Gastroesophageal sphincter (tissue), 4 donors: ENCODE results near the gene RNF26. TPM values are rescaled to one million over a fixed set of nuclear protein-coding genes. Genes with fewer than 3 reads are reported as not detected.

Source experiments
- ATAC-seq: fragments of 150-250 bp; one replicate; pipeline ENCODE4 v1.9.1; 2016; ENCODE audit warnings: mild to moderate bottlenecking, moderate library complexity
- H3K27ac ChIP-seq, 4 donors: fragments of 200-600 bp; sonication (generic) in 3 of 4; 1 replicate in 3 of 4; 2 replicates in 1 of 4; pipeline ENCODE4 v1.5.1; 2016 to 2019
- H3K27me3 ChIP-seq: fragments of 200-600 bp; sonication (generic); one replicate; pipeline ENCODE4 v1.5.1; 2019
- H3K36me3 ChIP-seq, 2 donors: fragments of 200-600 bp; sonication (generic); one replicate each; pipeline ENCODE4 v1.5.1; 2019; ENCODE audit warnings: control low read depth in 1 of 2
- H3K4me1 ChIP-seq, 3 donors: fragments of 200-600 bp; sonication (generic); 1 replicate in 2 of 3; 2 replicates in 1 of 3; pipeline ENCODE4 v1.5.1; 2016 to 2019; ENCODE audit warnings: control low read depth in 2 of 3
- H3K4me3 ChIP-seq, 2 donors: fragments of 200-600 bp; sonication (generic); one replicate each; pipeline ENCODE4 v1.5.1; 2019; ENCODE audit warnings: mild to moderate bottlenecking in 1 of 2, moderate library complexity in 1 of 2
- H3K9me3 ChIP-seq, 3 donors: fragments of 200-600 bp; sonication (generic); one replicate each; pipeline ENCODE4 v1.5.1; 2017 to 2019; ENCODE audit warnings: control low read depth in 2 of 3
- EP300 ChIP-seq: sonication (generic); formaldehyde crosslinking; IDR thresholded peaks from one replicate; pipeline ENCODE4 v1.6.1; 2017; ENCODE audit warnings: antibody characterized with exemption, mild to moderate bottlenecking
- POLR2A ChIP-seq, 2 donors: fragments of 450-650 bp; IDR thresholded peaks; one replicate each; pipeline ENCODE4 v1.6.1; 2017; ENCODE audit warnings: antibody characterized with exemption in 2 of 2, mild to moderate bottlenecking in 2 of 2, moderate library complexity in 1 of 2
- POLR2AphosphoS5 ChIP-seq: sonication (generic); formaldehyde crosslinking; IDR thresholded peaks from one replicate; pipeline ENCODE4 v1.6.1; 2017; ENCODE audit warnings: antibody characterized with exemption
- whole genome bisulfite sequencing, 2 donors: methylation state at CpG; one replicate each; pipeline ENCODE4 v1.1.5; 2018; ENCODE audit warnings: low coverage in 1 of 2; 5-methylcytosine and 5-hydroxymethylcytosine counted together
- total RNA-seq, 4 donors: library from RNA; depleted of rRNA; stranded (reverse); fragments of >200 nt; gene quantifications; one replicate each; pipeline ENCODE4 v1.1.0, GENCODE V29; 2016
- TF ChIP-seq, protein P1 (sequence below), 4 experiments: fragments of 200-600 bp in 2 of 4; fragments of 450-650 bp in 2 of 4; sonication (generic) in 1 of 4; IDR thresholded peaks; one replicate each; pipeline ENCODE4 v1.5.1; 2017 to 2019; ENCODE audit warnings: antibody characterized with exemption in 4 of 4, mild to moderate bottlenecking in 2 of 4, moderate library complexity in 2 of 4

Gene RNF26
- total RNA-seq, 4 donors from 2014 or later: 13.0 to 39.6 (median 17.1) TPM

DNA sequence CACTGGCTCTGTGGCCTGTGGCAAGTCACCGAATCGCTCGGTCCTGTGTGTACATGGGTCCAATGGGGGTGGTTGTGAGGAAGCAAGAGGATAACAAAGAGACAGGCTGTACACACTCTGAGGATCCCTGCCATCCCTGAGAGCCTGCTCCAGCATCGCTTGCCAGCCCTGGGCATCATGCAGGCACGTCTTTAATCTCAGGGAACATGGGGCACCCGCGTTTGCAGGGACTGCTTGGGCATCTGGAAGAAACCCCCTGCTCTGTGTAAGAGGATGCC, 7.6 kb downstream of the RNF26 start:
- Histone ChIP-seq H3K36me3 (peaks cover 0 to 3% of the 10 kb centered on the region in 2 donors), H3K4me3 (no peak overlapping the region), H3K4me1 (peaks cover 0 to 51% (median 33%) of the 10 kb centered on the region in 3 donors), H3K27ac (no peak overlapping the region), H3K27me3 (no peaks in the 10 kb centered on the region), H3K9me3 (no peaks in the 10 kb centered on the region)
- TF ChIP-seq POLR2AphosphoS5 (no peak), POLR2A (IDR thresholded peaks at IDR 0.05) (no peak), EP300 (no peak)
- TF ChIP-seq, protein P1, sequence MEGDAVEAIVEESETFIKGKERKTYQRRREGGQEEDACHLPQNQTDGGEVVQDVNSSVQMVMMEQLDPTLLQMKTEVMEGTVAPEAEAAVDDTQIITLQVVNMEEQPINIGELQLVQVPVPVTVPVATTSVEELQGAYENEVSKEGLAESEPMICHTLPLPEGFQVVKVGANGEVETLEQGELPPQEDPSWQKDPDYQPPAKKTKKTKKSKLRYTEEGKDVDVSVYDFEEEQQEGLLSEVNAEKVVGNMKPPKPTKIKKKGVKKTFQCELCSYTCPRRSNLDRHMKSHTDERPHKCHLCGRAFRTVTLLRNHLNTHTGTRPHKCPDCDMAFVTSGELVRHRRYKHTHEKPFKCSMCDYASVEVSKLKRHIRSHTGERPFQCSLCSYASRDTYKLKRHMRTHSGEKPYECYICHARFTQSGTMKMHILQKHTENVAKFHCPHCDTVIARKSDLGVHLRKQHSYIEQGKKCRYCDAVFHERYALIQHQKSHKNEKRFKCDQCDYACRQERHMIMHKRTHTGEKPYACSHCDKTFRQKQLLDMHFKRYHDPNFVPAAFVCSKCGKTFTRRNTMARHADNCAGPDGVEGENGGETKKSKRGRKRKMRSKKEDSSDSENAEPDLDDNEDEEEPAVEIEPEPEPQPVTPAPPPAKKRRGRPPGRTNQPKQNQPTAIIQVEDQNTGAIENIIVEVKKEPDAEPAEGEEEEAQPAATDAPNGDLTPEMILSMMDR (IDR thresholded peaks at IDR 0.05): no peak
- WGBS, 2 donors: 60 to 77% methylated on average over 2 to 4 of the region's 7 CpGs
- ATAC-seq: no peak

DNA sequence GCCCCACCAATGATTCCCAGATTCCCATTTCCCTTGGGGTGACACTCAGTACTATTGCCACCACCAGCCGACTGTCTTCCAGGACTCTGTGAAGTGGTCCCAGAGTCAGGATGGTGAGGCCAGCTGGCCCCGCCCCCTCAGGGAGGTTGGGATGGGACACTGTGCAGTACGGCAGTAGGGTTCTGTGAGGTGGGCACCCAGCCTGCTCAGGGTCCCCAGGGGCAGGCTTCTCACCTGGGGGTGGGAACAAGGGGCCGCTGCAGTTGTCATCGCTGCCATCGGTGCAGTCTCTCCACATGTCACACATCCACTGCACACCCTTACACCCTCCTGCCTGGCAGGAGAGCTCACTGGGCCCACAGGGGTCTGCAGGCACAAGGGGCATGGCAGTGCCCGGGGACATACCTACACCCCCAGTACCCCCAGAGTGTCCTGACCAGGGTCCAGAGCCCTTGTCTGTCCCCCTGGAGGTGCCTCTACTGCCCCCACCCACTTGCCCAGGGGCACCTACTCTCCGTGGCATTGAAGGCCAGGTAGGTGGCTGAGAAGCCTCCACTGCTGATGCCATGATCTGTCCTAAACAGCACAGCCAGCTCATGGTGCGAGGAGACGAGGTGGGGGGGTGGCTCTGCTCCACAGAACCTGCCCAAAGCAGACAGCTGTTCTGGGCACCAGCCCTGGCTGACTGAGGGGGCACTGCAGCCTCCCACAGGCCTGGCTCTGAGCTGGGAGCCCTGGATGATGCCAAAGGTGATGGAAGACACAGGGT, 8.2 kb downstream of the RNF26 start:
- no CpG with 5 or more reads among the region's 10 CpGs for WGBS, 2 donors
- peaks cover 0 to 45% (median 30%) of the 10 kb centered on the region in 3 donors for H3K4me1 ChIP-seq
- ATAC-seq: no peak
- no peak overlapping the region for H3K27ac ChIP-seq
- H3K9me3 ChIP-seq: no peaks in the 10 kb centered on the region
- no peak overlapping the region for H3K4me3 ChIP-seq
- TF ChIP-seq EP300 (no peak), POLR2AphosphoS5 (no peak), POLR2A (IDR thresholded peaks at IDR 0.05) (no peak)
- TF ChIP-seq, protein P1 (IDR thresholded peaks at IDR 0.05): no peak
- H3K27me3 ChIP-seq: no peaks in the 10 kb centered on the region
- H3K36me3 ChIP-seq: no peaks in the 10 kb centered on the region

DNA sequence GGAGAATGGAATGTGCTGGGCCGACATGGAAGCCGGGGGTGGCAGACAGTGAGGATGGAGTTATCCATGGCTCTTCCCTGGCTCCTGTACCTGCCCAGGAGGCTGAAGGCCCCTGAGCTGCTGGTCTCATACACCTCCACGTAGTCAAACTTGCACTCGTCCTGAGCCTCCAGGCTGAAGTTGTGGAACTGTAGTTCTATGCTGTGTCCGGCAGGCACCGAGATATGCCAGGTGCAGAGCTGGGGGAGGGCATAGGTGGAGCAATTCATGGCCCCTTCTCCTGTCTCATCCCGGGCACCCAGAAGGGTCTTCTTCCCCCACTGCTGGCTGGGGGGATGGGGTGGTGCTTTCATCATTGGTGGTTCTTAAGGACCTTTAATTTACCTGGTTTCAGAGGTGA, 9.4 kb downstream of the RNF26 start:
- no peaks in the 10 kb centered on the region for H3K36me3 ChIP-seq
- H3K4me3 ChIP-seq: no peak overlapping the region
- 73 to 95% methylated on average over 2 of the region's 7 CpGs for WGBS, 2 donors
- peaks cover 0 to 34% (median 18%) of the 10 kb centered on the region in 3 donors for H3K4me1 ChIP-seq
- TF ChIP-seq EP300: no peak
- TF ChIP-seq, protein P1 (IDR thresholded peaks at IDR 0.05): no peak
- TF ChIP-seq POLR2AphosphoS5: no peak
- TF ChIP-seq POLR2A (IDR thresholded peaks at IDR 0.05): no peak
- H3K27me3 ChIP-seq: no peaks in the 10 kb centered on the region
- no peak overlapping the region for H3K27ac ChIP-seq
- no peak for ATAC-seq
- no peaks in the 10 kb centered on the region for H3K9me3 ChIP-seq

DNA sequence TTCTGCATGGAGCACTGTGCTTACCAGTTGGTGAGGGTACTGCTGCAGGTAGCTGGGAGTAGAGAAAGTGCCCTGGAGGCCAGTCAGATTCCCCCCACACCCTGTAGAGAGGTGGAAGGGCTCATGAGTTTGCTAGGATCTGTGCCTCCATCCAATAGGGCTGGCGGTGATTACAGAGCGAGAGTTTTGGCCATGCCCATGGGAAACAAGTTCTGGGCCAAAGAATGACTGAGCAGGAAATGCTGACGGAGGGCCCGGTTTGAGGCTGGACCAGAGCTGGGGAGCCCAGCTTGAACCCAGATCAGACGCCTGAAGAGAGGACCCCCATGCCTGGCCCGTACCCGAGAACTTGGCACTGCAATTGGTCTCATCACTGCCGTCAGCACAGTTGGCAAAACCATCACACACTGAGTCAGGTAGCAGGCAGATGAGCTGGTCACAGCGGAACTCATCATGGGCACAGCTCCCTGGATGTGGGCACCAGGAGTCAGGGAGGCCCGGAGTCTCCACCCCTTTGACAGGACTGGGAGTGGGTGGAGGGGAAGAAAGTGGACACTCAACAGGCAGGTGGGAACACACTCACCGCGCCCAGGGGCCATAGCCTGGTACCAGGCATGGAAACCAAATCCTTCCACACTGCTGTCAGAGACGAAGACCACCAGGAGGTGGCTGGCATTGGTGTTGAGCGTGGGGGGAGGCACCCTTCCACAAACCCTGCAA, 10.1 kb downstream of the RNF26 start:
- no peak for ATAC-seq
- WGBS, 2 donors: 93% methylated on average over 2 of the region's 14 CpGs; no CpG with 5 or more reads in 1 of the 2 donors
- TF ChIP-seq EP300: no peak
- TF ChIP-seq POLR2A (IDR thresholded peaks at IDR 0.05): no peak
- TF ChIP-seq POLR2AphosphoS5: no peak
- TF ChIP-seq, protein P1 (IDR thresholded peaks at IDR 0.05): no peak
- H3K27me3 ChIP-seq: no peaks in the 10 kb centered on the region
- H3K4me1 ChIP-seq: peaks cover 0 to 26% (median 11%) of the 10 kb centered on the region in 3 donors
- H3K36me3 ChIP-seq: no peaks in the 10 kb centered on the region
- H3K4me3 ChIP-seq: no peak overlapping the region
- H3K9me3 ChIP-seq: no peaks in the 10 kb centered on the region
- no peak overlapping the region for H3K27ac ChIP-seq
